Measurements from ENCODE around the gene CDC42EP4.

CDC42EP4 gene

GRCh38 chr17:73311781-73312641, at the start of gene CDC42EP4:
TSS of gene CDC42EP4 (minus strand) at chr17:73312001. CDS start at chr17:73286500, 25,501 bp downstream.
- DNase-seq: peak; percentile 60 to 85

- no peak for DNase-seq
Measured at GRCh38 chr17:73360961-73361761, 49.4 kb upstream of the CDC42EP4 start.

GRCh38 chr17:73359987-73360410, 48.2 kb upstream of the CDC42EP4 start:
- DNase-seq: no peak

GRCh38 chr17:73359352-73359751, 47.6 kb upstream of the CDC42EP4 start:
- no peak for DNase-seq

GRCh38 chr17:73358668-73359067, 46.9 kb upstream of the CDC42EP4 start:
- no peak for DNase-seq

GRCh38 chr17:73357981-73358380, 46.2 kb upstream of the CDC42EP4 start:
- DNase-seq: no peak

- peak in 1 of 2 experiments; percentile 60 for DNase-seq
Measured at GRCh38 chr17:73357318-73357717, 45.5 kb upstream of the CDC42EP4 start.

- DNase-seq: peak in 1 of 2 experiments; percentile 80
Measured at GRCh38 chr17:73356561-73357170, 44.9 kb upstream of the CDC42EP4 start.

- no peak for DNase-seq
Measured at GRCh38 chr17:73354423-73355284, 42.9 kb upstream of the CDC42EP4 start.

- DNase-seq: no peak
Measured at GRCh38 chr17:73352261-73352660, 40.5 kb upstream of the CDC42EP4 start.

GRCh38 chr17:73351764-73352163, 40.0 kb upstream of the CDC42EP4 start:
- no peak for DNase-seq

GRCh38 chr17:73350864-73351263, 39.1 kb upstream of the CDC42EP4 start:
- DNase-seq: no peak

- DNase-seq: no peak
Measured at GRCh38 chr17:73349647-73350046, 37.8 kb upstream of the CDC42EP4 start.

- DNase-seq: no peak
Measured at GRCh38 chr17:73349138-73349537, 37.3 kb upstream of the CDC42EP4 start.

GRCh38 chr17:73348829-73349095, 37.0 kb upstream of the CDC42EP4 start:
- DNase-seq: no peak

- no peak for DNase-seq
Measured at GRCh38 chr17:73348018-73348828, 36.4 kb upstream of the CDC42EP4 start.

GRCh38 chr17:73347351-73347750, 35.5 kb upstream of the CDC42EP4 start:
- no peak for DNase-seq

- DNase-seq: no peak
Measured at GRCh38 chr17:73346501-73347162, 34.8 kb upstream of the CDC42EP4 start.

GRCh38 chr17:73343739-73344454, 32.1 kb upstream of the CDC42EP4 start:
- DNase-seq: no peak

- no peak for DNase-seq
Measured at GRCh38 chr17:73343168-73343634, 31.4 kb upstream of the CDC42EP4 start.
